WTC11 (cell line): ENCODE results near the gene CIAPIN1. TPM values are rescaled to one million over a fixed set of nuclear protein-coding genes. Genes with fewer than 3 reads are reported as not detected.

Experiments used
- ATAC-seq: fragments of 200-7000 bp; cut with Tn5 transposase; 2 replicates; pipeline ENCODE4 v1.10.0; 2021; ENCODE audit warnings: mild to moderate bottlenecking, moderate library complexity
- CTCF ChIA-PET: fragments of 300-600 bp; sonication (Branson Sonifier 250); formaldehyde crosslinking; loops from one replicate; lab custom pipeline; 2021; ENCODE audit warnings: antibody characterized with exemption; lab: Charles Lee
- POLR2A ChIA-PET: fragments of 350-600 bp; sonication (Branson Sonifier 250); formaldehyde crosslinking; loops from one replicate; lab custom pipeline; 2021; ENCODE audit warnings: antibody characterized with exemption; lab: Charles Lee
- DNase-seq: peaks from one replicate; pipeline ENCODE4 v3.0.0; 2021; ENCODE audit warnings: low spot score
- H3K27ac Mint-ChIP-seq: 2 replicates; pipeline ENCODE4 v1.8.0; 2021; ENCODE audit warnings: mixed read lengths
- H3K27me3 Mint-ChIP-seq: 2 replicates; pipeline ENCODE4 v1.8.0; 2021; ENCODE audit warnings: low read depth, mild to moderate bottlenecking, moderate library complexity, mixed read lengths
- H3K36me3 Mint-ChIP-seq: 2 replicates; pipeline ENCODE4 v1.8.0; 2021; ENCODE audit warnings: mixed read lengths
- H3K4me1 Mint-ChIP-seq: 2 replicates; pipeline ENCODE4 v1.8.0; 2022; ENCODE audit warnings: mixed read lengths
- H3K4me3 Mint-ChIP-seq: 2 replicates; pipeline ENCODE4 v1.8.0; 2021; ENCODE audit warnings: mild to moderate bottlenecking, moderate library complexity, mixed read lengths
- H3K9me3 Mint-ChIP-seq: 2 replicates; pipeline ENCODE4 v1.8.0; 2021; ENCODE audit warnings: mixed read lengths
- CREM ChIP-seq: sonication (generic); formaldehyde crosslinking; IDR thresholded peaks from 2 replicates; pipeline ENCODE4 v1.8.1; 2022; ENCODE audit warnings: mild to moderate bottlenecking, missing genetic modification reagents, moderate library complexity
- GABPB1 ChIP-seq: sonication (generic); formaldehyde crosslinking; IDR thresholded peaks from 2 replicates; pipeline ENCODE4 v1.8.1; 2023; ENCODE audit warnings: mild to moderate bottlenecking, missing genetic modification reagents
- GRHL2 ChIP-seq: fragments of 250-450 bp; sonication (Bioruptor Pico); IDR thresholded peaks from 2 replicates; pipeline ENCODE4 v1.8.0; 2022; ENCODE audit warnings: mild to moderate bottlenecking, moderate library complexity; ENCODE audit not compliant: insufficient replicate concordance, severe bottlenecking
- MXD4 ChIP-seq: fragments of 250-450 bp; sonication (Bioruptor Pico); IDR thresholded peaks from 2 replicates; pipeline ENCODE4 v1.8.0; 2021; ENCODE audit warnings: mild to moderate bottlenecking, moderate library complexity, borderline replicate concordance
- NFYB ChIP-seq: sonication (generic); formaldehyde crosslinking; conservative IDR thresholded peaks from 2 replicates; pipeline ENCODE4 v1.8.0; 2022; ENCODE audit warnings: low read depth, missing genetic modification reagents
- NR1H2 ChIP-seq: sonication (generic); formaldehyde crosslinking; IDR thresholded peaks from 2 replicates; pipeline ENCODE4 v1.9.0; 2021; ENCODE audit warnings: mild to moderate bottlenecking, moderate library complexity, missing genetic modification reagents
- NR3C1 ChIP-seq: sonication (generic); formaldehyde crosslinking; conservative IDR thresholded peaks from 2 replicates; pipeline ENCODE4 v1.8.1; 2023; ENCODE audit warnings: low read depth, mild to moderate bottlenecking, missing genetic modification reagents
- PRRX2 ChIP-seq: fragments of 250-450 bp; sonication (Bioruptor Pico); IDR thresholded peaks from 2 replicates; pipeline ENCODE4 v1.8.0; 2021; ENCODE audit warnings: mild to moderate bottlenecking
- ZNF121 ChIP-seq: sonication (generic); formaldehyde crosslinking; IDR thresholded peaks from 2 replicates; pipeline ENCODE4 v1.8.0; 2023; ENCODE audit warnings: missing genetic modification reagents
- ZNF263 ChIP-seq: sonication (generic); formaldehyde crosslinking; IDR thresholded peaks from 2 replicates; pipeline ENCODE4 v1.8.1; 2022; ENCODE audit warnings: low read depth, mild to moderate bottlenecking, moderate library complexity, missing genetic modification reagents
- total RNA-seq: library from RNA; stranded (reverse); gene quantifications from 3 replicates; pipeline ENCODE4 v1.2.3, GENCODE V29; 2021
- TF ChIP-seq, protein P1 (sequence below): sonication (generic); formaldehyde crosslinking; IDR thresholded peaks from 2 replicates; pipeline ENCODE4 v1.8.1; 2022; ENCODE audit warnings: mild to moderate bottlenecking, missing genetic modification reagents, moderate library complexity, borderline replicate concordance
- TF ChIP-seq, protein P2 (sequence below): sonication (generic); formaldehyde crosslinking; conservative IDR thresholded peaks from 2 replicates; pipeline ENCODE4 v1.8.1; 2022; ENCODE audit warnings: mild to moderate bottlenecking, missing genetic modification reagents
- TF ChIP-seq, protein P3 (sequence below): sonication (generic); formaldehyde crosslinking; IDR thresholded peaks from 2 replicates; pipeline ENCODE4 v1.8.0; 2022; ENCODE audit warnings: mild to moderate bottlenecking, missing genetic modification reagents
- TF ChIP-seq, protein P4 (sequence below): sonication (generic); formaldehyde crosslinking; IDR thresholded peaks from 2 replicates; pipeline ENCODE4 v1.8.0; 2022; ENCODE audit warnings: mild to moderate bottlenecking, missing genetic modification reagents
- TF ChIP-seq, protein P5 (sequence below): fragments of 200-600 bp; IDR thresholded peaks from 2 replicates; pipeline ENCODE4 v1.8.0; 2022; ENCODE audit warnings: antibody characterized with exemption
- TF ChIP-seq, protein P6 (sequence below): sonication (generic); formaldehyde crosslinking; IDR thresholded peaks from 2 replicates; pipeline ENCODE4 v1.8.1; 2022; ENCODE audit warnings: missing genetic modification reagents, borderline replicate concordance
- TF ChIP-seq, protein P7 (sequence below): sonication (generic); formaldehyde crosslinking; IDR thresholded peaks from 2 replicates; pipeline ENCODE4 v1.8.1; 2023; ENCODE audit warnings: mild to moderate bottlenecking, missing genetic modification reagents, moderate library complexity
- TF ChIP-seq, protein P8 (sequence below): sonication (generic); formaldehyde crosslinking; IDR thresholded peaks from 2 replicates; pipeline ENCODE4 v1.8.1; 2023; ENCODE audit warnings: mild to moderate bottlenecking, moderate library complexity, missing genetic modification reagents
- TF ChIP-seq, protein P9 (sequence below): fragments of 250-450 bp; sonication (Bioruptor Pico); conservative IDR thresholded peaks from 2 replicates; pipeline ENCODE4 v1.9.0; 2021; ENCODE audit warnings: mild to moderate bottlenecking

The CIAPIN1 gene
- total RNA-seq, 1 experiment from 2014 or later = 87.9 TPM

DNA sequence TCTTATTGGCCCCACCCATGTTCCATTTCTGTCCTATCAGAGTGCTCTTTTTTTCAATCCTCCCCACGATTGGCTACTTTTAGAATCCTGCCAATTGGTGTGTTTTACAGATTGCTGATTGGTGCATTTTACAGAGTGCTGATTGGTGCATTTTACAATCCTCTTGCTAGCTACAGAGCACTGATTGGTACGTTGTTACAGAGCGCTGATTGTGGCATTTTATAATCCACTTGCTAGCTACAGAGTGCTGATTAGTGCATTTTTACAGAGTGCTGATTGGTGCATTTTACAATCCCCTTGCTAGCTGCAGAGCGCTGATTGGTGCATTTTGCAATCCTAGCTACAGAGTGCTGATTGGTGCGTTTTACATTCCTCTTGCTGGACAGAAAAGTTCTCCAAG is 52.2 kb downstream of the CIAPIN1 start (continued):
- TF ChIP-seq, protein P1, sequence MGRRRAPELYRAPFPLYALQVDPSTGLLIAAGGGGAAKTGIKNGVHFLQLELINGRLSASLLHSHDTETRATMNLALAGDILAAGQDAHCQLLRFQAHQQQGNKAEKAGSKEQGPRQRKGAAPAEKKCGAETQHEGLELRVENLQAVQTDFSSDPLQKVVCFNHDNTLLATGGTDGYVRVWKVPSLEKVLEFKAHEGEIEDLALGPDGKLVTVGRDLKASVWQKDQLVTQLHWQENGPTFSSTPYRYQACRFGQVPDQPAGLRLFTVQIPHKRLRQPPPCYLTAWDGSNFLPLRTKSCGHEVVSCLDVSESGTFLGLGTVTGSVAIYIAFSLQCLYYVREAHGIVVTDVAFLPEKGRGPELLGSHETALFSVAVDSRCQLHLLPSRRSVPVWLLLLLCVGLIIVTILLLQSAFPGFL = no peak
- TF ChIP-seq, protein P2, sequence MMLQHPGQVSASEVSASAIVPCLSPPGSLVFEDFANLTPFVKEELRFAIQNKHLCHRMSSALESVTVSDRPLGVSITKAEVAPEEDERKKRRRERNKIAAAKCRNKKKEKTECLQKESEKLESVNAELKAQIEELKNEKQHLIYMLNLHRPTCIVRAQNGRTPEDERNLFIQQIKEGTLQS = no peak
- no peak for TF ChIP-seq NFYB (CRISPR knock-in tag)
- TF ChIP-seq, all 79 proteins: peak for 0

DNA sequence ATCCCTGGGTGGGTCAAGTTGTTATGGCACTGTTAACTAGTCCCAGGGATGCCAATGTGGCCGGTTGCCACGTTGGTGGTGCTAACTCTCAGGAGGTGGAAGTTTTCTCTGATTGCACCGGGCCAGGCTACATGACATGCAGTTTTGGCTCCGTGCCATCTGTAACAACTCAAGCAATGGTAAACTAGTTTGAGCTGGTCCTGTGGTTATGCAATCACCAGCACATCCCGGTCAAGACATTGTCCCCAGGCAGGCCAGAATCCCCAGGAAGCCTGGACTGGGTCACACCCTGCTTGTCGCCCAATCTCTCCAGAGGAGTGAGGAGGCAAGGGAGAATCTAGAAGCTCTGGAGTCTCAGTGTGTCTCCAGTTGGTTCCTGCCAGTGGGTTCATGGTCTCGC is 52.7 kb downstream of the CIAPIN1 start:
- ATAC-seq = no peak
- DNase-seq = no peak
- CTCF ChIA-PET = interaction anchor here (0.9 to 5.5 kb wide), 2 partner anchors 23 to 25 kb away, joined by 3 to 27 read pairs; no protein-coding TSS in a partner anchor
- no peak overlapping the region for H3K27ac Mint-ChIP-seq
- TF ChIP-seq, protein P3, sequence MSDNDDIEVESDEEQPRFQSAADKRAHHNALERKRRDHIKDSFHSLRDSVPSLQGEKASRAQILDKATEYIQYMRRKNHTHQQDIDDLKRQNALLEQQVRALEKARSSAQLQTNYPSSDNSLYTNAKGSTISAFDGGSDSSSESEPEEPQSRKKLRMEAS = no peak
- no peak for TF ChIP-seq ZNF263
- TF ChIP-seq MXD4 (CRISPR knock-in tag) = no peak
- TF ChIP-seq, protein P4, sequence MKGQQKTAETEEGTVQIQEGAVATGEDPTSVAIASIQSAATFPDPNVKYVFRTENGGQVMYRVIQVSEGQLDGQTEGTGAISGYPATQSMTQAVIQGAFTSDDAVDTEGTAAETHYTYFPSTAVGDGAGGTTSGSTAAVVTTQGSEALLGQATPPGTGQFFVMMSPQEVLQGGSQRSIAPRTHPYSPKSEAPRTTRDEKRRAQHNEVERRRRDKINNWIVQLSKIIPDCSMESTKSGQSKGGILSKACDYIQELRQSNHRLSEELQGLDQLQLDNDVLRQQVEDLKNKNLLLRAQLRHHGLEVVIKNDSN (CRISPR knock-in tag) = no peak
- no peak for TF ChIP-seq NFYB (CRISPR knock-in tag)
- TF ChIP-seq NR1H2 (CRISPR knock-in tag) = no peak
- TF ChIP-seq, protein P5, sequence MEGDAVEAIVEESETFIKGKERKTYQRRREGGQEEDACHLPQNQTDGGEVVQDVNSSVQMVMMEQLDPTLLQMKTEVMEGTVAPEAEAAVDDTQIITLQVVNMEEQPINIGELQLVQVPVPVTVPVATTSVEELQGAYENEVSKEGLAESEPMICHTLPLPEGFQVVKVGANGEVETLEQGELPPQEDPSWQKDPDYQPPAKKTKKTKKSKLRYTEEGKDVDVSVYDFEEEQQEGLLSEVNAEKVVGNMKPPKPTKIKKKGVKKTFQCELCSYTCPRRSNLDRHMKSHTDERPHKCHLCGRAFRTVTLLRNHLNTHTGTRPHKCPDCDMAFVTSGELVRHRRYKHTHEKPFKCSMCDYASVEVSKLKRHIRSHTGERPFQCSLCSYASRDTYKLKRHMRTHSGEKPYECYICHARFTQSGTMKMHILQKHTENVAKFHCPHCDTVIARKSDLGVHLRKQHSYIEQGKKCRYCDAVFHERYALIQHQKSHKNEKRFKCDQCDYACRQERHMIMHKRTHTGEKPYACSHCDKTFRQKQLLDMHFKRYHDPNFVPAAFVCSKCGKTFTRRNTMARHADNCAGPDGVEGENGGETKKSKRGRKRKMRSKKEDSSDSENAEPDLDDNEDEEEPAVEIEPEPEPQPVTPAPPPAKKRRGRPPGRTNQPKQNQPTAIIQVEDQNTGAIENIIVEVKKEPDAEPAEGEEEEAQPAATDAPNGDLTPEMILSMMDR = no peak
- TF ChIP-seq, protein P6, sequence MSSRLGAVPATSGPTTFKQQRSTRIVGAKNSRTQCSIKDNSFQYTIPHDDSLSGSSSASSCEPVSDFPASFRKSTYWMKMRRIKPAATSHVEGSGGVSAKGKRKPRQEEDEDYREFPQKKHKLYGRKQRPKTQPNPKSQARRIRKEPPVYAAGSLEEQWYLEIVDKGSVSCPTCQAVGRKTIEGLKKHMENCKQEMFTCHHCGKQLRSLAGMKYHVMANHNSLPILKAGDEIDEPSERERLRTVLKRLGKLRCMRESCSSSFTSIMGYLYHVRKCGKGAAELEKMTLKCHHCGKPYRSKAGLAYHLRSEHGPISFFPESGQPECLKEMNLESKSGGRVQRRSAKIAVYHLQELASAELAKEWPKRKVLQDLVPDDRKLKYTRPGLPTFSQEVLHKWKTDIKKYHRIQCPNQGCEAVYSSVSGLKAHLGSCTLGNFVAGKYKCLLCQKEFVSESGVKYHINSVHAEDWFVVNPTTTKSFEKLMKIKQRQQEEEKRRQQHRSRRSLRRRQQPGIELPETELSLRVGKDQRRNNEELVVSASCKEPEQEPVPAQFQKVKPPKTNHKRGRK (CRISPR knock-in tag) = no peak
- no peak for TF ChIP-seq CREM (CRISPR knock-in tag)
- TF ChIP-seq ZNF121 (CRISPR knock-in tag) = no peak
- H3K27me3 Mint-ChIP-seq = peaks cover 8% of the 10 kb centered on the region
- no peaks in the 10 kb centered on the region for H3K36me3 Mint-ChIP-seq
- H3K4me3 Mint-ChIP-seq = no peak overlapping the region
- H3K9me3 Mint-ChIP-seq = peaks cover 7% of the 10 kb centered on the region
- POLR2A ChIA-PET = no interaction called here
- H3K4me1 Mint-ChIP-seq = no peaks in the 10 kb centered on the region

DNA sequence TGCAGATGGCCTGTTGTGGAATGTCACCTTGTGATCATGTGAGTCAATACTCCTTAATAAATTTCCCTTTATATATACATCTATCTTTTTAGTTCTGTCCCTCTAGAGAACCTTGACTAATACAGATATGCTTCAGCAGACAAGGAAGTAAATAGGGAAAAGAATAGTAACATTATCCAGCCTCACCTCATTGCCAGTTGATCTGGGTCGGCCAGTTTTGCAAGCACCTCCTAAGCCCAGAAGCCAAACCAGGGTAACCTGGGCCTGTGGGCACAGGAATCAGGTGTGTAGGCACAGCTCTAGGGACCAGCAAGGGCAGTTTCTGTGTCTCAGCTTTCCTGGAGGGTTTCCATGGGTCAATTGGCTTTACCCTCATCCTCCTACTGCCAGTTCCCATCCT is 54.5 kb downstream of the CIAPIN1 start:
- ATAC-seq (no peak), DNase-seq (no peak)
- Mint-ChIP-seq H3K9me3 (peaks cover 13% of the 10 kb centered on the region), H3K4me1 (no peaks in the 10 kb centered on the region), H3K27me3 (peaks cover 8% of the 10 kb centered on the region), H3K36me3 (no peaks in the 10 kb centered on the region), H3K4me3 (no peak overlapping the region), H3K27ac (no peak overlapping the region)
- CTCF ChIA-PET = interaction anchor here (0.7 to 5.5 kb wide), 2 partner anchors 12 to 25 kb away, joined by 3 to 27 read pairs; partner anchors contain the start of gene CCL17
- POLR2A ChIA-PET = no interaction called here
- TF ChIP-seq NR3C1 (CRISPR knock-in tag) (no peak), PRRX2 (CRISPR knock-in tag) (no peak), GRHL2 (no peak), GABPB1 (CRISPR knock-in tag) (no peak)
- TF ChIP-seq, protein P7, sequence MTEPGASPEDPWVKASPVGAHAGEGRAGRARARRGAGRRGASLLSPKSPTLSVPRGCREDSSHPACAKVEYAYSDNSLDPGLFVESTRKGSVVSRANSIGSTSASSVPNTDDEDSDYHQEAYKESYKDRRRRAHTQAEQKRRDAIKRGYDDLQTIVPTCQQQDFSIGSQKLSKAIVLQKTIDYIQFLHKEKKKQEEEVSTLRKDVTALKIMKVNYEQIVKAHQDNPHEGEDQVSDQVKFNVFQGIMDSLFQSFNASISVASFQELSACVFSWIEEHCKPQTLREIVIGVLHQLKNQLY (CRISPR knock-in tag) = no peak
- TF ChIP-seq, protein P8, sequence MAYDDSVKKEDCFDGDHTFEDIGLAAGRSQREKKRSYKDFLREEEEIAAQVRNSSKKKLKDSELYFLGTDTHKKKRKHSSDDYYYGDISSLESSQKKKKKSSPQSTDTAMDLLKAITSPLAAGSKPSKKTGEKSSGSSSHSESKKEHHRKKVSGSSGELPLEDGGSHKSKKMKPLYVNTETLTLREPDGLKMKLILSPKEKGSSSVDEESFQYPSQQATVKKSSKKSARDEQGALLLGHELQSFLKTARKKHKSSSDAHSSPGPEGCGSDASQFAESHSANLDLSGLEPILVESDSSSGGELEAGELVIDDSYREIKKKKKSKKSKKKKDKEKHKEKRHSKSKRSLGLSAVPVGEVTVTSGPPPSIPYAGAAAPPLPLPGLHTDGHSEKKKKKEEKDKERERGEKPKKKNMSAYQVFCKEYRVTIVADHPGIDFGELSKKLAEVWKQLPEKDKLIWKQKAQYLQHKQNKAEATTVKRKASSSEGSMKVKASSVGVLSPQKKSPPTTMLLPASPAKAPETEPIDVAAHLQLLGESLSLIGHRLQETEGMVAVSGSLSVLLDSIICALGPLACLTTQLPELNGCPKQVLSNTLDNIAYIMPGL (CRISPR knock-in tag) = no peak
- TF ChIP-seq, protein P9, sequence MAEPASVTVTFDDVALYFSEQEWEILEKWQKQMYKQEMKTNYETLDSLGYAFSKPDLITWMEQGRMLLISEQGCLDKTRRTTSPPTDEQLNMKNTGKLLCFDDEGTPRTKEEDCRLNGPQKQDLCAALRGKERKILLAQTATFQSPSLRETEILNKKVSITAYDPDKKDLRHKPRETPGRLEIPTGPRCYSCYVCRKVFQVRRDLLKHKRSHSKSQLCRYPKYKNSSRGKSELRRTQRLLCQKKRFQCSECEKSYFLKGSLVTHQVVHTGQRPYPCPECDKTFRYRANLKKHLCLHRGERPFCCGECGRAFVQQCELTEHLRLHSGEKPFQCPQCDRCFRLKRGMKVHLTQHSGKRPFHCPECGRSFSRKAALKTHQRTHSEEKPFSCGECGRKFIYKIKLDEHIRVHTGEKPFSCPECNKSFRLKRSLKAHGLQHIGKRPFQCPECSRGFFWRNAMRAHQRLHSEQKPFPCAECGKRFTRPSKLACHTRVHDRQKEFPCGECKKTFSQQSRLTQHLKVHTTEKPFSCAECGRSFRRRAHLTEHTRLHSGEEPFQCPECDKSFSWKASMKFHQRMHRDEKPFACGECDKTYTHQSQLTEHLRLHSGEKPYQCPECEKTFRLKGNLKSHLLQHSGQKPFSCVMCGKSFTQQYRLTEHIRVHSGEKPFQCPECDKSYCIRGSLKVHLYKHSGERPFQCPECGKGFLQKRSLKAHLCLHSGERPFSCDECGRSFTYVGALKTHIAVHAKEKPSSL (CRISPR knock-in tag) = no peak
